Left renal pelvis (tissue), 4 donors: ENCODE results near the gene EMID1. TPM values are rescaled to one million over a fixed set of nuclear protein-coding genes. Genes with fewer than 3 reads are reported as not detected.

Source experiments
- DNase-seq, 4 donors: peaks; one replicate each; pipeline ENCODE4 v3.0.0-alpha.2; 2013; ENCODE audit warnings: low read depth in 4 of 4, low spot score in 3 of 4
- polyA plus RNA-seq, 4 donors: library from polyadenylated mRNA; unstranded; fragments of 120-200 nt; gene quantifications; one replicate each; pipeline ENCODE4 v1.2.1, GENCODE V29; 2013; ENCODE audit not compliant: insufficient read length in 4 of 4

The EMID1 gene
- polyA plus RNA-seq, 4 donors = 7.7 to 122 (median 66.6) TPM

DNA sequence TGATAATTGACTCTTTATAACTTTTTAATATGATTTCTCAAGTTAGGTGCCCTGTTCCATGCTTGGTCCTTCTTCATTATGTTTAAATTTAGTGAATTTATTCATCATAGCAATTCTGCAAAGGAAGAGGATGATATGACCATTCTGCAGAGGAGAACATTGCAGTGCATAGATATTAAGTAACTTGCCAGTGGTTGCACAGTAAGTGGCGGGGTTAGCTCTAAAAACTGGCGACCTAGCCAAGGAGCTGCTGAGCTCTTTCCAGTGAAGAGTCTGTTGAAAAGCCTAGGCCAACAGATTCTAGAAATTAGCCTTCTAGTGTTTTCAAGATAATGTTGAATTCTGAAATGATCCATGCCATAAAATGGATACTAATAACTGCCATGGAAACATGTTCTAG is 66.9 kb downstream of the EMID1 start:
- no peak for DNase-seq

DNA sequence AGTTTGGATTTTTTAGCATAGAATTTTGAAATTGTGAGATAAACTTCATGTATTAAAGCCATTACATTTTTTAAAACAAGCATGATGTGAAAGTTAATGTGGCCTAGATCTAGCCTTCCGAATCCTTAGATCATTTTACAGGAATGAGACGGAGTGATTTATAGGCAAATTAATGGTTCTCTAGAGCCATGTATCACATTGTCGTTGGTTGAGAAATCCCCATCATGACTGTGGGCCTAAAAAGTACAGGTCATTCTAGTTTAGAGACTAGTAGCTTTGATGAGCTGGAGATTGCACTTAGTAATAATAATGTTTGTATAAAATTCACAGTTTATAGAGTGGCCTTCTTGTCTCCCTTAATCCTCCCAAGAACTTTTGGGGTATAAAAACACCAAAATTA is 69.5 kb downstream of the EMID1 start:
- DNase-seq = no peak

DNA sequence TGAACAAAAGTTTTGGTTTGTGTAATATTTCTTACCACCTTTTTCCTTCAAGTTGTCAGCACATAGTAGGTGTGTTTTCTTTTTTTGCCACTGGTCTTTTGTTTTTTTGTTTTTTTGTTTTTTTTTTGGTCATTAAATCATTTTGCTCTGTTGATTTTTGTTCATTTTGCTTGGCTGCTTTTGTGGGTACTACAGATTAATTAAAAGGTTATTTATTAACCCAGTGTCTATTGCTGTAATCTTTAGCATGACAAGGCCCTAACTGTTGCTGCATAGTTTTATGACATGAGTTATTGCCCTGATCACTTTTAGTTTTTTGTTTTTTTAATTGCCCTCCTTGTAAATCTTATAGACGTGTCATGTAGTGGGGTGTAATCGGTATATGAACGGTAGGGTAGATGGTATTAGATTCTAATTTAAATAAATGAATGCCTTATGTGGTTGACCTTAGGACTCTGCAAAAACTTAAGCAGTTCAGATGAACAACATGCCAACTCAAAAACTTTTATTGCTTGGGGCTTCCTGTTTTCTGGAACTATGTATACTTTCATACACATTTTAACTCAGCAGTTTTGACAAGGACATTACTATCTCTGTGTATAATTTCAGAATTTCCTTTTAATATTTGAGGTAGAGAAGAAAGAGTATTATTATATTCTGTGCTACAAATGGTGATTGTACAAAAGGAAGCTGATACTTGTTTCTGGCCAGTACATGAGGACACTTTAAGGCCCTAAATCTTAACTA is 70.3 kb downstream of the EMID1 start:
- DNase-seq = no peak

DNA sequence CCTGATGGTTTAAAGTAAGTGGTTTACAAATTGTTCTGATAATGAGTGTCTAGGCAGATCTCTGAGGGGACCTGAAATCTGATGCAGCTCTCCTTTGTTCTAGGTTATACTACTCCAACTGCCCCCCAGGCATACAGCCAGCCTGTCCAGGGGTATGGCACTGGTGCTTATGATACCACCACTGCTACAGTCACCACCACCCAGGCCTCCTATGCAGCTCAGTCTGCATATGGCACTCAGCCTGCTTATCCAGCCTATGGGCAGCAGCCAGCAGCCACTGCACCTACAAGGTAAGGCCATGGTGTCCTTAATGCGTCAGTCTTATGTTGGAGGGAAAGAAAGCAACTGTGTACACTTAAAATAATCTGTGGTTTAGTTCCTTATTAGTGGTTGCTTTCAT is 72.2 kb downstream of the EMID1 start:
- DNase-seq = no peak

DNA sequence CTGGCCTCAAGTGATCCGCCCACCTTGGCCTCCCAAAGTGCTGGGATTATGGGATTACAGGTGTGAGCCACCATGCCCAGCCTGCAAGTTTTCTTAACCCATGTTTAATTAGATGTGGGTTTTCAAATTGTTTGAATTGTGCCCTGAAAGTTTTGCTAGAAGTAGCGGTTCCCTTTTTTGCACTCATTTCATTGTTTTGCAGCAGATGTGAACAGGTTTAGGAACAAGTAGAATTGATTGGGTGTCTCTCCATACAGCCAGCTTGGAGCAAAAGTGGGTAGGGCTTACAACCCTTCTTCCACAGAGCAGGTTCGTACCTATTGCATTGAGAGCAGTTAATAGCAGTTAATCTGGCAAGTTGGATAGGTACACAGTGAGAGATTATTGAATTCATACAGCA is 78.5 kb downstream of the EMID1 start:
- no peak for DNase-seq

DNA sequence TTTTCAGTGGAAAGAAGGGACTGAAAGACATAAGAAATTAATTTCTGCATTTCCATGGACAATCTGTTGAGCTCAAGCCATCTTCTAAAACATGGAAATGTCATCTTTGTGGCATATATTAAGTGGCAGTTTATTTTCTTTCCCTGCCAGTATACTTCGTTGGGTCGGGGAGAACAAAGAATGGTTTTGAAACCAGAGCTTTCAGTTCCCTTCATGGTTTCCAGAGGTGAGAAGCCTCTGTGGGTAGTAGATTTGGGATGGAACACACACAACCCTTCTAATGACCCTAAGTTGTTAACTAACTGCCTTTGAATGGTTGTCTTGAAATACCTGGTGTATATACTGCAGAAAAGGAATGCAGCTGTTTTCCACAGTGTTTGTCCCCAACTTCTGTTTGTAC is 83.1 kb downstream of the EMID1 start:
- DNase-seq = no peak

DNA sequence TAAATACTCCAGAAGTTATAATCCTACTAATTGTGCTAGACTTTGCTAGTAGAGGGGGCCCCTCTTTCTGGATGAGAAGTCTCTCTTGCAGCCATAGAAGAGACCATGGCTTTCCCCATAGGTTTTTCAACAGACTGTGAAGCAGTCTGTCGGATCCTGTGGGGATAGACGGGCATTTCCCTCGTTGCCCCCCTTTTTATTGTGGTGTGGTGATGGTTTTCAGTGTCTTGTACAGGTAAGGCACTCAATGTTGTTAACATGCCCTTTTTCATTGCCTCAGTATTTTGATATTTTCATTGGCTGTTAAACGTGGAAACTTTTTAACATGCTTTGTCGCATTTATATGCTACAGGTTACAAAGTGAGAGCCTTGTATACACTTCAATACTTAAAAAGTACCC is 84.4 kb downstream of the EMID1 start:
- no peak for DNase-seq

DNA sequence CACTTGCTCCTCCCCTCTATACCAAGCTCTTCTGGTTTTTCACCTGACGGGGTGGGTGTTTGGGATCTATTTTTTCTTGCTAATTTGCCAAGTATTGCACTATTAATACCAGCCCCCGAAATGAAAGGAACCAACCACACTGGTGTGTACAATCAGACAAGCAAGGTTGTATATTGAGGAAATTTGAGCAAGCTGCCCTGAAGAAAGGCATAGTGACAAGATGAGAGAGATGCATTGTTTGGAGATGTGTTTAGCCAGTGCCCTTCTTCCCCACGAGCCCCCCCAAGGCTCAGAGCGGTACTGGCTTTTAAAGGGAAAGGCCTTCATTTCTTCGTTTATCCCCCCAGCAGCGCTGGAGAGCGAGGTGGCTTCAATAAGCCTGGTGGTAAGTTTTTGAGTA is 85.5 kb downstream of the EMID1 start:
- no peak for DNase-seq

DNA sequence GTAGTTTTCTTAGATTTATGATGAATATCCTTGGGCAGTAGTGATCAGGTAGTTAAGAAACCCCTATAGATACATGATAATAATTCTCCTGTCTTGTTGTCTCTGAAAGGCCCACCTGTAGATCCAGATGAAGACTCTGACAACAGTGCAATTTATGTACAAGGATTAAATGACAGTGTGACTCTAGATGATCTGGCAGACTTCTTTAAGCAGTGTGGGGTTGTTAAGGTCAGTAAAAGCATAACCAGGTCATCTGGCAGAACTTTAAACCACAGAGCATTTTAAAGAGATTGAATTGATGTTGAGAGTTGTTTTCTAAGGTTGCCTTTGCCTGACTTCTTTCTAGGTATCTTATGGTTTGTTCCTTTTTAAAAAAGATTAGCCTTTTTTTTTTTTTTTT is 86.7 kb downstream of the EMID1 start:
- no peak for DNase-seq

DNA sequence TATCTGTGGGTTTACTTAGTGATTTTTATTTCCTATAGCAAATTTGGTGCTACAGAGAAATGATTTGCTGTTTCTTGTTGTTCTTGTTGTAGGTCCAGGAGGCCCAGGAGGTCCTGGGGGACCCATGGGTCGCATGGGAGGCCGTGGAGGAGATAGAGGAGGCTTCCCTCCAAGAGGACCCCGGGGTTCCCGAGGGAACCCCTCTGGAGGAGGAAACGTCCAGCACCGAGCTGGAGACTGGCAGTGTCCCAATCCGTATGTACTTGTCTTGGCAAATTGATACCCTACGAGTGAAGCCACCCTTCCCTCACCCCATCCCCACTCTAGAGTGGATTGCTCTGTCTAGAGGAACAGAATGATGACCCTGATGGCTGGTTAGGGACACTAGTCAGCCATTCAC is 92.9 kb downstream of the EMID1 start:
- no peak for DNase-seq

DNA sequence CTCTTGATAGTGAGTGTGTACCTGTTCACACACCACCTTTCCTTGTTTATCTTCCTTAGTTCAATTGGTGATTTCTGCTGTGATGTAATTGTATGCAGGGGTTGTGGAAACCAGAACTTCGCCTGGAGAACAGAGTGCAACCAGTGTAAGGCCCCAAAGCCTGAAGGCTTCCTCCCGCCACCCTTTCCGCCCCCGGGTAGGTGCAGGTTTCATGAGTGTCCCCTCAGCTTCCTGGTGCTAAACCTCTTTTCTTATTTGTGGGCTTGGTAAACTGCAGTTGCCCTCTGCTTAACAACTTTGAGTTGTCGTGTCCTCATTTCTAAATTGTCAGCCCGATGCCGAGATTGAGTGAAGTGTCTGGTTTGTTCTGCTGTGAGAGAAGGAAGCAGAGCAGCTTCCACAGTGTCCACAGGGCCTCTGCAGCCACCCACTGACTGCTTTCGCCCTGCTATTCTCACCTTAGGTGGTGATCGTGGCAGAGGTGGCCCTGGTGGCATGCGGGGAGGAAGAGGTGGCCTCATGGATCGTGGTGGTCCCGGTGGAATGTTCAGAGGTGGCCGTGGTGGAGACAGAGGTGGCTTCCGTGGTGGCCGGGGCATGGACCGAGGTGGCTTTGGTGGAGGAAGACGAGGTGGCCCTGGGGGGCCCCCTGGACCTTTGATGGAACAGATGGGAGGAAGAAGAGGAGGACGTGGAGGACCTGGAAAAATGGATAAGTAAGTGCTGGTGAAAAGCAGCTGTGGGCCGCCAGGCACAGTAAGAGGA is 93.6 kb downstream of the EMID1 start:
- no peak for DNase-seq

DNA sequence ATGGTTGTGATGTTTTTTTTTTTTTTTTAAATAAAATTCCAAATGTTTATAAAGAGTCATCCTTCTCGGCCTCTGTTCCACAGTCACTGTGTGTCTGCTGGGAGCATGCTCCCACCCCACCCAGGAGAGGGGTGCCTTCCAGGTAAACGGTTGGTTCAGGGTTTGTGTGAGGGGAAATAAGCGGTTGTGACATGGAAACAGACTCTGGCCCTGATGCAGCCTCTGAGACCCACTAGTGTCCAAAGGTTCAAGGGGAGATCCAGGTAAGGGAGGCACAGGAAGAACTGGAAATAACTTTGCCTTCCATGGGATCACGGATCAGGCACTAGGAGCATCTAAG is 94.7 kb downstream of the EMID1 start:
- no peak for DNase-seq

DNA sequence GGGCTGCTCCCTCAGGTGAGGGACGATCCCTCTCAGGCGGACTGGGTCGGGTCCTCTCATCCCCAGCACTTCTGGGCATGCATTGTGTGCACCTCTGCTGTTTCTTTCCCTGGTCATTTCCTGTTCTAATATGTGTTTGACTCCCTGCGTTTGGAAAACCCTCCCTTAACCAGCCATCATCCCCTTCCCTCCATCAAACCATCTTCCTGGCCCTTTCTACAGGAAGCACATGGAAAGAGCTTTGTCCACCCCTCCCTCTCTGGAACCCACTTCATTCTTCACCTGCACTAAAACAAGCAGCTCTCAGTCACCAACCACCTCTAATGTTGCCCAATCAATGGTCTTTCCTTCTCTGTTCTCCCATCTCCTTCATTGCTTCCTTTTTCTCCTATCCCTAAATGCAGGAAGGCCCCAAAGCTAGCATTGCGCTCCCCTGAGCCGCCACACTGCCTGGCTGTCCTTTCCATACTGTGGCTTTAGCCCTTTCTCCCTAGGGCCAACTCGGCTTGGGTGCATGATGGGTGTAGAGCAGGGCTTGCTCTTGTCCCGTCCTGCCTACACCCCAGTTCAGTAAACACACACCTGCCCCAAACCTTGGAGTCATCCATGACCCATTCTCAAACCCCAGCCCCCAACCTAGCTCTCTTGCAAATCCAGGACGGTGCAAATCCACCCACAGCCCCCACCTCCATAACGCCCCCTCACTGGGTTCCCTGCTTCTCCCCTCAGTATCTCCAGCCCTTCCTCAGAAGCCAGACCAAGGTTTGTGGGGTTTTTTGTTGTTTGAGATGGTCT is 95.3 kb downstream of the EMID1 start:
- no peak for DNase-seq

DNA sequence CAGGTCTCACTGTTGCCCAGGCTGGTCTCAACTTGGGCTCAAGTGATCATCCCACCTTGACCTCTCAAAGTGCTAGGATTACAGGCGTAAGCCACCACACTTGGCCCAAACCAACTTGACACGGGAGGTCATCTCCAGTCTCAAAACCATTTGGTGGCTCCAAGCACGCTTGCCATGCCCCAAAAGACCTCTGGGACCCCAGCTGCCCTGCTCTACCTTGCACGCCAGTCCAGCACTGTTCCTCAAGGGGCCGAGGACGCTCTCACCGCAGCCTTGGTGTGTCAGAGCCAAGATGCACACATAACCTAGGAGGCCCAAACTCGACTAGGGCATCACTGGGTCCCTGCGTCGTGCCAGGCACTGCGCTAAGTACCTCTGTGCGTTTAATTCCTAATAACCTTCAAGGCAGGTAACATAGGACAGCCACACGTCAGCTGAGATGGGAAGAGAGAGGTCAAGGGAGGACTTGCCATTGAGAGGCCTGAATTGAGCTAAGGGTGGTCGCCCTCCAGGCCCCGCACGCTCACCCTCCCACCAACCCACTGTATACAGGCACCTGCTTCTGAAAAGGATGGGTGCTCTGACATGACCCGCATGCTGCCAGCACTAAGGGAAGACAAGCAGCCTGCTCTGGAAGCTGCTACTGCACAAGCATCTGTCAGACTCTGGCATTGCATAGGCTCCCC is 96.2 kb downstream of the EMID1 start:
- DNase-seq = no peak

DNA sequence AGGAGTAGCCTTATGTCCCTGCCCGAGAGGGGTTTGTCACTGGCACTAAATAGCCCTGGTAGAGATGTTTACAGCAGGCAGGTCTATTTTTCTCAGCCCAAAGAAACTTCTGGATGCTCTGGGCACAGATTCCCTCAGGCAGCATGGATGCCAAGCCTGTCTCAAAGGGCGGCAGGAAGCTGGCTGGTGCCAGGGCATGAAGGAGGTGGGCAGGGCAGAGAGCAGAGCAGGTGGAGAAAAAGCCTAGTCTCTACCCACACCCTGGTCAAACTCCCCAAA is 96.6 kb downstream of the EMID1 start:
- DNase-seq = no peak

DNA sequence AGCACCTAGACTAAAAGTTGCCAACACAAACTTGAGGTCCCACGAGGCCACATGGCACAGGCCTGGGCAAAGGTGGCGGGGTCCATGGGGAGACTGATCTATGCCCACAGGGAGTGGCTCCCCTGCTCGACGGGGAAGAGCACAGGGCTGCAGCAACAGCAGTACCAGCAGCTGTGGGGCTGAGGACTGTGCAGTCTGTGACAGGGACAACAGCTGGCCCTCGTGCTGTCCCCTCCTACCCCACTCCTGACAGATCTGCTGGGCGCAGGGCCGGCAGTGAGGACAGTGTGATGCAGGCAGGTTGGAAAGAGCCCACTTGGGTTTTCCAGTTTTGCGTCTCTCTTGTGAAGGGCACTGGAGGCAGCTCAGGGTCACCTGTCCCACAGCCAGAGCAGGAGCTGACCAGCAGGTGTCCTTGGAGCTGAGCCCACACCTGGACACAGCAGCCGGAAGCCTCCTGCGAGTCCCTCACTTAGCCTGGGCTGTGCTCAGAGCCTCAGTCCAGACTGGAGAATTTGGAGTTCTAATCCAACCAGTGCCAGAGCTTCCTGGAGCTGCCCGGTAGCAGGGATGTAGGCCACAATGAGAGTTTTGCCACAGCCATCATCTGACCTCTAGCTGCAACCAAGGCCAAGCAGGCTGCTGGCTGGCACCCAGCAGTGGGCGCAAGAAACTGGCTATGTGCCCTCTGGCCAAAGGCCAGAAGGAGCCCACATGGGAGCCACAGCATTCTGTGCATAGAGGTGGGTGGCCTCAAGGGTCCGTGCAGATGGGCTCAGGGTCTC is 97.2 kb downstream of the EMID1 start:
- no peak for DNase-seq

DNA sequence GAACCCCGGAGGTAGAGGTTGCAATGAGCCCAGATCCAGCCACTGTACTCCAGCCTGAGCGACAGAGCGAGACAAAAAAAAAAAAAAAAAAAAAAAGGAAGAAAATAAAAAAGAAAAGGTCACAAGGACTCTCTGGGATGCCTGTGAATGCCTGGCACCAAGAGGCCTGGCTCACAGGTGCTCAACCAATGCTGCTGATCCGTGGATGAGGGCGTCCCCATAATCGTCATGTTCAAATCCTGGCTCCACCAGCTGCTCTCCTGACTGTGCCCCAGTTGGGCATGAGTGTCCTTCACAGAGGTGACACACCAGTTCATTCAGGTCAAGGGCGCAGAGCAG is 100.1 kb downstream of the EMID1 start:
- DNase-seq = no peak

DNA sequence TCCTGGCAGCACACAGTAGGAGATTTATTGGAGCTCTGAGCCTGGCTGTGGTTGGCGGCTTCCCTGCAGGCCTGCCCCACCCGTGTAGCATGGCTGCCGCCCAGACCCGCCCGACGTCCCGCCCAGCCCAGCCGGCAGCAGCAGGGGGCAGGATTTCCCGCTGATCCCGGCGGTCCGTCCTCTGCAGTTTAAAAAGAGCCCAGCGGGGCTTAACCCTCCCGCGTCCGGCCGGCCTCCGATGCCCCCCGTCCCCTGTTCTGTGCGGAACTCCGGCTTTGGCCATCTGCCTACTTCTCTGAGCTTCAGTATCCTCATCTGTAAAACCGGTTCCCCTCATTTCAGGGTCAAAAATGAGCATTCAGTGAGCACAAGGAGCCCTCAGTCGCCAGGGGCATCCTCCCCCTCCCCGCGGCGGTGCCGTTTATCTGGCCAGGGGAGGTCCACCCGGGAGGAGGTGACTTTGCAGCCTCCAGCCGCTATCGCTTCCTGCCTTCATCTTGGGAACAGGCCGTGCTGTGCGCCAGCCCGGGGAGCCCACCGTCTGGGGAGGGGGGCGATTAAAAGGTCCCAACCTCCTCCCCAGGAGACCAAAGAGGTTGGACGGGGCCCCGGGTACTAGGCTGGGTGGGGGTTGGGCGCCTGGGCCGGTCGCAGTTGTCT is 100.6 kb downstream of the EMID1 start, which contains the start of gene GAS2L1:
GAS2L1 (plus strand) TSS at position 476 of the 660 bp plus-strand sequence. CDS start 1,456 bp downstream, outside the sequence.
- peak in 2 of 4 donors; percentile 52 to 57 for DNase-seq

DNA sequence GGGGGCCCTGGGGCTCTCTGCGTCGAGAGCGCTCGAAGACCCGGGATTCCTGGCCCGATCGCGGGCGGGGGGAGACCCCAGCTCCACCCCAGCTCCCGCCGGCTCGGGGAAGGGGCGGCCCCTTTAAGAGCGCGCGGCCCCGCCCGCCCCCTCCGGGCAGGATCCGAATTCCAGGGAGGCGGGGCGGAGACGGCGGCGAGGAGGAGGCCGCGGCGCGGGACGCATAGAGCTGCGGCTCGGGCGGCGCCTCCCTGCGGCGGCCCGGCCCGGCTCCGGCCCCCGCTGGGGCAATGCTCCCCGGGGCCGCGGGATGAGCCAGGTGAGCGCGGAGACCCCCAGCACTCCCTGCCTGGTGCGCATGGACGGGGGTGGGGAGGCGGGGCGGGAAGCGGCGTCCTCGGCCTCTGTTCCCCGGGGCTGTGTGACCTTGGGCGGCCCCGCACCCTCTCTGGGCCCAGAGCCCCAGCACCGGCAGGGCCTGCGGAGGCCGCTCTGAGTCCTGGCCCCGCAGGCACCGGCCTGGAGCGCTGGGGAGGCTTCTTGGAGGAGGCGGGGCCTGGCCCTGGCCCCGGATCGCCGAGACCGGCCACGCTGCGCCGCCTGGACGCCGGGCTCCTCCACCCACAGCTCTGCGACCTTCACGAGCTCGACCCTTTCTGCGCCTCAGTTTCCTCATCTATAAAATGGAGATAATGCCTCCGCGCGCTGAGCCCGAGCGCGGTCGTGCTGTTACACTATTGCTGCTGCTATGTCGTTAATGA is 101.3 kb downstream of the EMID1 start:
- DNase-seq = peak in 3 of 4 donors; percentile 56 to 64 (median 64)
